ENCODE measurements around the gene CHAT. TPM values are rescaled to one million over a fixed set of nuclear protein-coding genes. Genes with fewer than 3 reads are reported as not detected.

CHAT gene
- total and polyA plus RNA-seq, 2 donors (not counting 3 experiments of a cell fraction or from before 2014, with no cell fraction given), result not detected

DNA sequence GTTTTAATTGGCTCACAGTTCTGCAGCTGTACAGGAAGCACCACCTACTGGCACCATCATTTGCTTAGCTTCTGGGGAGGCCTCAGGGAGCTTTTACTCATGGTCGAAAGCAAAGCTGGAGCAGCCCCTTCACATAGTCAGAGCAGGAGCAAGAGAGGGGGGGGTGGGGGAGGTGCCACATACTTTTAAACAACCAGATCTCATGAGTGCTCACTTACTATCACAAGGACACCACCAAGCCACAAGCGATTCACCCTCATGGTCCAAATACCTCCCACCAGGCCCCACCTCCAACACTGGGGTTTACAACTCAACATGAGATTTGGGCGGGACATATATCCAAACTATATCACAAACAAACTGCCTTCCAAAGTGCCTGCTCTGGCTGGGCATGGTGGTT lies 35.4 kb upstream of the CHAT start:
- intact Hi-C loops (cut with micrococcal nuclease) (no loop called here), dilution Hi-C loops (cut with MboI; ENCODE audit: extremely low pct_ligation_motif_present, low sequenced_read_pairs) (no loop called here)
- TF ChIP-seq POLR2A (IDR thresholded peaks at IDR 0.05; ENCODE audit: low read depth, low read length) (no peak), MYC (IDR thresholded peaks at IDR 0.05; ENCODE audit: low read depth, low read length) (no peak), GATA2 (IDR thresholded peaks at IDR 0.05; ENCODE audit: insufficient read depth, insufficient read length, low read depth, low read length) (no peak), EZH2 (IDR thresholded peaks at IDR 0.05; ENCODE audit: borderline replicate concordance, low read depth, low read length, severe bottlenecking) (no peak), POLR2AphosphoS5 (IDR thresholded peaks at IDR 0.05; ENCODE audit: insufficient read depth, low read depth, low read length) (no peak), FOS (IDR thresholded peaks at IDR 0.05; ENCODE audit: borderline replicate concordance, insufficient read depth, low read length) (no peak), JUN (IDR thresholded peaks at IDR 0.05; ENCODE audit: borderline replicate concordance, insufficient read depth, insufficient read length, low read depth) (no peak)
- TF ChIP-seq, protein P1, sequence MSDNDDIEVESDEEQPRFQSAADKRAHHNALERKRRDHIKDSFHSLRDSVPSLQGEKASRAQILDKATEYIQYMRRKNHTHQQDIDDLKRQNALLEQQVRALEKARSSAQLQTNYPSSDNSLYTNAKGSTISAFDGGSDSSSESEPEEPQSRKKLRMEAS (IDR thresholded peaks at IDR 0.05; ENCODE audit: insufficient read depth, insufficient read length), result no peak
- TF ChIP-seq, protein P2, sequence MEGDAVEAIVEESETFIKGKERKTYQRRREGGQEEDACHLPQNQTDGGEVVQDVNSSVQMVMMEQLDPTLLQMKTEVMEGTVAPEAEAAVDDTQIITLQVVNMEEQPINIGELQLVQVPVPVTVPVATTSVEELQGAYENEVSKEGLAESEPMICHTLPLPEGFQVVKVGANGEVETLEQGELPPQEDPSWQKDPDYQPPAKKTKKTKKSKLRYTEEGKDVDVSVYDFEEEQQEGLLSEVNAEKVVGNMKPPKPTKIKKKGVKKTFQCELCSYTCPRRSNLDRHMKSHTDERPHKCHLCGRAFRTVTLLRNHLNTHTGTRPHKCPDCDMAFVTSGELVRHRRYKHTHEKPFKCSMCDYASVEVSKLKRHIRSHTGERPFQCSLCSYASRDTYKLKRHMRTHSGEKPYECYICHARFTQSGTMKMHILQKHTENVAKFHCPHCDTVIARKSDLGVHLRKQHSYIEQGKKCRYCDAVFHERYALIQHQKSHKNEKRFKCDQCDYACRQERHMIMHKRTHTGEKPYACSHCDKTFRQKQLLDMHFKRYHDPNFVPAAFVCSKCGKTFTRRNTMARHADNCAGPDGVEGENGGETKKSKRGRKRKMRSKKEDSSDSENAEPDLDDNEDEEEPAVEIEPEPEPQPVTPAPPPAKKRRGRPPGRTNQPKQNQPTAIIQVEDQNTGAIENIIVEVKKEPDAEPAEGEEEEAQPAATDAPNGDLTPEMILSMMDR (IDR thresholded peaks at IDR 0.05; ENCODE audit: extremely low read depth in 1 of 2, insufficient read depth in 1 of 2, low read depth in 1 of 2, low read length in 2 of 2), result no peak
- Histone ChIP-seq H3K9ac (replicated peaks; ENCODE audit: extremely low read depth, insufficient read depth, low read length) (no peak overlapping the region), H3K79me2 (ENCODE audit: control insufficient read depth, insufficient read depth, low read length) (no peaks in the 10 kb centered on the region), H3K4me2 (ENCODE audit: insufficient read depth, low read length) (no peak overlapping the region), H3K9me1 (replicated peaks; ENCODE audit: control insufficient read depth, extremely low read depth, insufficient read depth, low read length) (no peaks in the 10 kb centered on the region), H3K36me3 (ENCODE audit: control insufficient read depth in 2 of 2, extremely low read depth in 1 of 2, insufficient read depth in 2 of 2, low read length in 2 of 2) (no peaks in the 10 kb centered on the region), H3K9me3 (replicated peaks; ENCODE audit: control insufficient read depth, insufficient read depth, low read length) (no peaks in the 10 kb centered on the region), H3K27ac (ENCODE audit: insufficient read depth, low read depth, low read length) (no peak overlapping the region), H4K20me1 (replicated peaks; ENCODE audit: control insufficient read depth, extremely low read depth, insufficient read depth, low read length) (no peaks in the 10 kb centered on the region), H3K27me3 (ENCODE audit: control insufficient read depth in 2 of 2, insufficient read depth in 2 of 2, low read length in 2 of 2) (no peaks in the 10 kb centered on the region), H2AFZ (ENCODE audit: low read depth, low read length) (no peak overlapping the region), H3K4me3 (replicated peaks in 1 of 3; ENCODE audit: insufficient read depth in 1 of 3, low read depth in 1 of 3, low read length in 3 of 3) (no peak overlapping the region), H3K4me1 (ENCODE audit: control insufficient read depth, extremely low read depth, insufficient read depth, low read length) (no peaks in the 10 kb centered on the region)
- ChIA-PET CTCF (interaction anchor here (2.6 kb wide), 1 partner anchor 15 kb away, joined by 11 read pairs; no protein-coding TSS in a partner anchor), POLR2A (no interaction called here)
- FAIRE-seq (no peak), DNase-seq (ENCODE audit: low read depth, low spot score) (no peak)
- no TSS peak for BruUV-seq (replicated peaks)
